ENCODE data around the gene RPL13A. TPM values are rescaled to one million over a fixed set of nuclear protein-coding genes. Genes with fewer than 3 reads are reported as not detected.

Gene RPL13A
- total RNA-seq, 3 donors from 2014 or later, result 2,162 to 2,782 (median 2,296) TPM

GRCh38 chr19:49502866-49503581 lies 15.6 kb downstream of the RPL13A start:
- peak; percentile 39 for ATAC-seq
- no peaks in the 10 kb centered on the region for H3K9me3 ChIP-seq
- H3K4me1 ChIP-seq (ENCODE audit: low read depth), result peaks cover 18% of the 10 kb centered on the region
- no peak overlapping the region for H3K4me3 ChIP-seq
- TF ChIP-seq CTCF (IDR thresholded peaks at IDR 0.05), result peak; percentile 35
- DNase-seq, result peak in 1 of 3 donors; percentile 57
- intact Hi-C loops (cut with DNase I, micrococcal nuclease), result no loop called here
- peaks cover 5% of the 10 kb centered on the region for H3K36me3 ChIP-seq (ENCODE audit: low read depth)

- Histone ChIP-seq H3K4me3 (no peak overlapping the region), H3K9me3 (no peaks in the 10 kb centered on the region), H3K4me1 (ENCODE audit: low read depth) (peaks cover 12% of the 10 kb centered on the region), H3K36me3 (ENCODE audit: low read depth) (no peaks in the 10 kb centered on the region)
- DNase-seq (no peak), ATAC-seq (no peak)
- TF ChIP-seq CTCF (IDR thresholded peaks at IDR 0.05), result no peak
- intact Hi-C loops (cut with DNase I, micrococcal nuclease), result no loop called here
These were observed 16.2 kb downstream of the RPL13A start for GRCh38 chr19:49503582-49503962.

DNA sequence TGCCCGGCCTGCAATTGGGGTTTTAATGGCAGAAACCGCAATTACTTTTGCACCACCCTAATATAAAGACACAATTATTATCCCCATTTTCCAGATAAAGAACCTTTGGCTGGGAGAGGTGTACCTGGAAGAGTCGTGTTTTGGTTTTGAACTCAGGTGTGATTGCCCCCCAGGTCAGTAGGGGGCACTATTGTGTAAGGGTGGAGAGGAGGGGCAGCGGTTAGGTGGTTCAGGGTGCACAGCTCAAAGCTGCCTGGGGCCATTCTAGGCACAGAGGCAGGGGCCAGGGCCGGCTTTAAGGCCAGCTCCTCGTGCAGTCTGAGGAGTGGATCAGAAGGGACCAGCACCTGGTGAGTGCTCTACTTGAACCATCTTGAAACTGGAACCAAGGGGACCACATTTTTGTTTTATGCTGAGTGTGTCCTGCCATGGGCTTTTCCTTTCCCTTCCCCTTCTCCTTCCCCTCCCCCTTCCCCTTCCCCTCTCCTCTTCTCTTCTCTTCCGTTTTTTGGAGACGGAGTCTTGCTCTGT lies 19.2 kb downstream of the RPL13A start:
- peak; percentile 69 to 83 (median 82) for DNase-seq
- Histone ChIP-seq H3K4me3 (no peak overlapping the region), H3K36me3 (ENCODE audit: low read depth) (no peaks in the 10 kb centered on the region), H3K4me1 (ENCODE audit: low read depth) (peaks cover under 1% of the 10 kb centered on the region), H3K9me3 (no peaks in the 10 kb centered on the region)
- intact Hi-C loops (cut with DNase I, micrococcal nuclease), result no loop called here
- peak; percentile 94 for ATAC-seq
- peak; percentile 67 for TF ChIP-seq CTCF (IDR thresholded peaks at IDR 0.05)

DNA sequence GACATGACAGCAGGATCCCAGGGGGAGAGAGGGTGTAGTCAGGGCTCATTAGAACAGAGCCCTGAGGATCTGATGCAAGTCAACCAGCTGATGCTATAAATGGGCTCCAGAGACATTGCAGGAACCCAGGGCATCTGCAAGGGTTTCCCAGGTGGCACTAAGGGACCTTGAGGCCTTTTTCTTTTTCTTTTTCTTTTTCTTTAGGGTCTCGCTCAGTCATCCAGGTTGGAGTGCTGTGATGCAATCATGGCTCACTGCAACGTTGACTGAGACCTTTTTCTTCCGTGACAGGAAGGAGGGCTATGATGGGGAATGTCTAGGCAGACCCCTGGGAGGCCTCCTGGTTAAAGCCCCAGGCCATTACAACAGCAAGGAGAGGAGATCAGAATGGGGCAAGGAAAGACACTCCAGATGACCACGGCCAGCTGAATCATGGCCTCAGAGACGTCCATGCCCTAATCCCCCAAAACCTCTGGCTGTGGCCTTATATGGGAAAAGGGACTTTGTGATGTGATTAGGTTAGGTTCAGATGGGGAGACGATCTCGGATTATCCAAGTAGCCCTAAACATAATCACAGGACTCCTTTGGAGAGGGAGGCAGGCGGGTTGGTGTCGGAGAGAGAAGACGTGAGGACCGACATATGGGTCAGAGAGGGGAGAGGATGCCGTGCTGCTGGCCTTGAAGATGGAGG lies 20.5 kb downstream of the RPL13A start:
- H3K9me3 ChIP-seq, result no peaks in the 10 kb centered on the region
- ATAC-seq (no peak), DNase-seq (no peak)
- H3K4me1 ChIP-seq (ENCODE audit: low read depth), result peaks cover 8% of the 10 kb centered on the region
- intact Hi-C loops (cut with DNase I, micrococcal nuclease), result no loop called here
- TF ChIP-seq CTCF (IDR thresholded peaks at IDR 0.05), result no peak
- no peaks in the 10 kb centered on the region for H3K36me3 ChIP-seq (ENCODE audit: low read depth)
- no peak overlapping the region for H3K4me3 ChIP-seq

GRCh38 chr19:49512970-49513745 lies 25.8 kb downstream of the RPL13A start:
- intact Hi-C loops (cut with DNase I, micrococcal nuclease), result no loop called here
- DNase-seq (peak; percentile 76 to 83 (median 79)), ATAC-seq (peak; percentile 85)
- Histone ChIP-seq H3K4me1 (ENCODE audit: low read depth) (peaks cover 17% of the 10 kb centered on the region), H3K36me3 (ENCODE audit: low read depth) (no peaks in the 10 kb centered on the region), H3K9me3 (no peaks in the 10 kb centered on the region), H3K4me3 (peak overlapping the region; percentile 56)
- no peak for TF ChIP-seq CTCF (IDR thresholded peaks at IDR 0.05)
